ELF-1 (cell line): Measurements from ENCODE around the gene ASIP.
A peak's percentile ranks its signal among the peaks of the same experiment; 100 is the strongest.
"Not testable (repeated sequence)": the region's sequence is repeated elsewhere in the genome, so short reads cannot be mapped to it uniquely, and the experiment has no call there.

ENCODE experiments used
- DNase-seq: peaks from one replicate; pipeline ENCODE4 v3.0.0-alpha.2; 2016; ENCODE audit warnings: low read depth, low spot score

The ASIP gene

DNA sequence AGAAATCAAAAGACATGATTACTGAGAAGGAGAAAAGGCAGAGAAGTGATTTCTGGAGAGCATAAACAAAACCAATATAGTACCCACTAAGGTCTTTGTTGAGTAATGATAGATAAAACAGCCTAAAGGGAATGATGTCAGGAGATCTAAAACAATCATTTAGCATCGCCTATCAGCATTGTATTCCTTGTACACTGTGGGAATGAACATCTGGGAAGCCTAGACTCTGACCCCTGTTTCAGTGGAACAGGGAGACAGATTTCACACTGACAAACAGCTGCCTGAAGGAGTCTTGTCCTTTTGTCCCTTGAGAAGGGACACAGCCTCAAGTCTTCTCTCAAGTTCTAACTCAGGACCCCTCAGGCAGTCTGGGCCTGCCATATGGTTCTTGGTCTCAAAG lies 1.7 kb downstream of the ASIP start:
- DNase-seq, result no peak

DNA sequence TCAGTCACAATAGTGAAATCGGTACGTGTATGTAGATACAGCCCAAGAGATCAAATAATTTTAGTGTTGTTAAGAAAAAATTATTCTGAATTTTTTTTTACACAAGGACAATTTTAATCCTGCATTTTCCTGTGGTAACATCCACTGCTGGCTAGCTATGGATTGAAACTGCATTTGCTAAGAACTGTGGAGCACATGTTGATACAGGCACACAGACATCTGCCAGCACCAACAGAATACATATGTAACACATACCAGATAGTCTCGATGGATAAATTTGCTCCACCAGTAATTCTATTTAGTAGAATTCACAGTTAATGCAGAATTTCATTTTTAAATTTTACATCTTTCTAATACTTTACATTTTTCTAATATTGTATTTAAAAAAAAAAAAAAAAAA lies 2.2 kb downstream of the ASIP start:
- no peak for DNase-seq

DNA sequence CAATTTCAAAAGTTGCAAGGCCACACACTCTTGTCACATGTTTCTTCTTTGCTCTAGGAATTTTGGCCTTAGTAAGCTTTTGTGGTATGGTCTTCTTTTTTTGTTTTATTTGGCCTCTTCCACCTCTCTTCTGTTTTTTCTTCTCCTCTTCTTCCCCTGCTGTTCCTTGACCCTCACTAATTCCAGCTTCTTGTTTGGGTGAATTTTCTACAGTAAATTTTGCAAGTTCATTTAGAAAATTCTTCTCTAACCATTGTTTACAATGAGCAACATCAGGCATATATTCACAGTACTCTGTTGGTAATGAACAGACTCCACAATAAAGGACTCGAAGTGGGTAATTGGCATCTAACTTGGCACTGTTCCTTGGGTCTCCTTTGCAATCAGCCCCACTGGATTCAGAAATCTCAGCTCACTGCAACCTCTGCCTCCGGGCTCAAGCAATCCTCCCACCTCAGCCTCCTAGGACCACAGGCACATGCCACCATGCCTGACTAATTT lies 5.0 kb downstream of the ASIP start:
- no peak for DNase-seq

DNA sequence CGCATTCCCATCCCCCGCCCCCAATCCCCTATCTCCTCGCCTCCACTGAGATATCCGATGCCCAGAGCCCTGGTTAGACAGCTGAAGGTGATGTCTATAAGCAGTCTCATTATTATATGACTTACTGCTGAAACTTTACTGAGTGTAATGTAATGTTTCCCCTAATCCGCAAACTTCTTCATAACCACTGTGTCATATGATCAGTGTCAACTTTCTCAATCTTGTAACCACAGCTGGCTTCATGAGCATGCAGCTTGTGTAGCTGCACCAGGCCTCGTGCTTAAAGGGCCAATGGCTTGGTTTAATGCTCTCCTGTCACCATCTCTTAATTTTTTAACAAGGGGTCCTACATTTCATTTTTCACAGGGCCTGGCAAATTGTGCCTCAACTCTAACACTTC lies 8.1 kb downstream of the ASIP start:
- DNase-seq, result no peak

DNA sequence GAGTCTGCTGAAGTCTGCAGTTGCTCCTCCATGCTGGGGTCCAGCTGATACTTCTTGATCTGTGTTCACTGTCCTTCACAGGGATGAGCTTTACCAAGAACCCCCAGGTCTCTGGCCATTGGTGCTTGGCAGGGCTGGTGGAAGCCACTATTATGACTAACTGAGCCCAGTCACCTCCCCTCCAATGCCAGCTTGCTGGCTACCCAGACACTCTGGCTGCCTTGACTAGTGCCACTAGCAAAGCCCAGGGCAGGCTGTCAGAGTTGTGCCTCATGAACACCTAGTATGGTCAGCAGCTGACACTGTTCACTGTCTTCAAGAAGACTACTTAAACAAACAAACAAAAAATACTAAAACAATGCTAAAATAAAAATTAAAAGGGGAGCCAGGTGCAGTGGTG lies 8.8 kb downstream of the ASIP start:
- DNase-seq, result no peak

GRCh38 chr20:34251619-34252018 lies 10.4 kb downstream of the ASIP start:
- DNase-seq, result no peak

- DNase-seq, result peak; percentile 37
Measured at GRCh38 chr20:34252431-34253086, 11.3 kb downstream of the ASIP start.

- no peak for DNase-seq
Measured at GRCh38 chr20:34254979-34255378, 13.8 kb downstream of the ASIP start.

GRCh38 chr20:34256629-34257124 lies 15.5 kb downstream of the ASIP start:
- no peak for DNase-seq

DNA sequence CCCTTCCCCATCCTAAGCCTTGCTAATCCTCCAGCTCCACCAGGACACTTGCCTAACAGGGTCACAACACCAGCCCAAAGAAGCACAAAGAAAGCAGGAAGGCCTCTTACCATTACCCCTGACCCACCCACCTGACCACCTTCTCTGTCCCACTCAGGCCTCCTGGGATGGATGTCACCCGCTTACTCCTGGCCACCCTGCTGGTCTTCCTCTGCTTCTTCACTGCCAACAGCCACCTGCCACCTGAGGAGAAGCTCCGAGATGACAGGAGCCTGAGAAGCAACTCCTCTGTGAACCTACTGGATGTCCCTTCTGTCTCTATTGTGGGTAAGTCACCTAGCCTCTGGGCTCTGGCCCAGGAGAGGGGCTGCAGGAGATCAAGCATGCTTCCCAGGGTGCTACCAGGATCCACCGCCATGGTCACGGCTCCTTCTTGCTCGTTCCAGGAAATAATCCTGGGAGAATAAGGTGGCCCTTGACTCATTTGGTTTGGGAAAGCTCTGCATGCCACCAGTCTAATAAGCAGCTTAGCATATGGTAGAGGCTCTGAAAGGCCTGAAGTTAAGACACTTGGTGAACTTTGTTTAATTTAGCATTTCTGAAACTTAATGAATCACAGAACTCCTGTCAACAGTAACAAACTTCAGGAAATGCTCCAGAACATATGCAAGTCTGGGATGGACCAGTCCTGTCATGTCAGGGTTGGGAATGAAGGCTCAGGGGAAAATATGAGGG lies 19.2 kb downstream of the ASIP start:
- DNase-seq, result no peak

DNA sequence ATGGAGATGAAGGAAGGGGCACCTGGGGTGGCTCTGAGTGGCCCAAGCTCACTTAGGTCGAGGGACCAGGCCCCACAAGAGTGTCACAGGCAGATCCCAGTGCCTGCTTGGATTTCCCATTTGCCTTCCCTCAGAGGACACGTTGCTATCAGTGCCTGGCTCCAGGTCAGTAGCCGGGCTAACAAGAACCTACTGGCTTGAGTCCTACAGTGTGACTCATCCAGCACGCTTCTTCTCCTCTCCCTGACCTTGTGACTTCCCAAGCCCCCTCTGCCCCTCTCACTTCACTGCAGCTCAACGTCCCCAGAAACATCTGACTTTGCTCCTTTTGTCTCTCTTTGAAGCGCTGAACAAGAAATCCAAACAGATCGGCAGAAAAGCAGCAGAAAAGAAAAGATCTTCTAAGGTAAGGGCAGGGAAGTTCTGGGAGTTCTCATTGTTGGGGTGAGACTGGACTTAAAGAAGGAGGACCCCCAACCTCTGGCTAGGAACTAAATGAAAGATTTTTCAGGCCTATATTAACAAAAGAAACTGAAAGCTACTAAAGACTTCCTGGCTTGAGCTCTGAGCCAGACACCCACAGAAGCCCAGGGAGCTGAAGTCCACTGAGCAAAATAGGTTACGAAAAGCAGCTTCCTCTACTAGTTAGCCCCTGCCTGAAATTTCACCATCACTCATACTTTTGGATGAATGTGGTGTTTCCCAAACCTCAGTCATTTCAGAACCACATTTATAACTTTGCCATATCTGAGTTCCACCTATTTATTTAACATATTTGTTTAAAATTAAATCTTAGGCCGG lies 21.5 kb downstream of the ASIP start:
- DNase-seq, result peak; percentile 45

GRCh38 chr20:34263468-34263867 lies 22.2 kb downstream of the ASIP start:
- not testable (repeated sequence) for DNase-seq

- DNase-seq, result no peak
Measured at GRCh38 chr20:34264141-34264540, 22.9 kb downstream of the ASIP start.

DNA sequence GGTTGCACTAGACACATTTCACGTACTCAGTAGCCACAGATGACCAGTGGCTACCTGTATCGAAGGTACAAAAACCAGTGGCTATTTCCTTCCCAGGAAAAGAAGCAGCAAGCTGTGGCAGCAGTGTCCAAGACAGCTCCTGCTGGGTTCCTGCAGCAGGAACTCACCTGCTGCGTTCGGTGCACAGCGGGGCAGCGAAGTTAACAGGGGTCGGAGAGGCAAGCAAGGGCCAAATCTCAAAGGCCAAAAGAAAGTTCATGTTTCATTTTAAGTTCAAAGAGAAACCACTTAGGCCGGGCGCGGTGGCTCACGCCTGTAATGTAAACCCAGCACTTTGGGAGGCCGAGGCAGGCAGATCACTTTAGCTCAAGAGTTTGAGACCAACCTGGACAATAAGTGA lies 26.9 kb downstream of the ASIP start:
- no peak for DNase-seq

GRCh38 chr20:34268851-34269636 lies 27.8 kb downstream of the ASIP start:
- peak; percentile 67 for DNase-seq

GRCh38 chr20:34269996-34270627 lies 28.9 kb downstream of the ASIP start:
- no peak for DNase-seq

DNA sequence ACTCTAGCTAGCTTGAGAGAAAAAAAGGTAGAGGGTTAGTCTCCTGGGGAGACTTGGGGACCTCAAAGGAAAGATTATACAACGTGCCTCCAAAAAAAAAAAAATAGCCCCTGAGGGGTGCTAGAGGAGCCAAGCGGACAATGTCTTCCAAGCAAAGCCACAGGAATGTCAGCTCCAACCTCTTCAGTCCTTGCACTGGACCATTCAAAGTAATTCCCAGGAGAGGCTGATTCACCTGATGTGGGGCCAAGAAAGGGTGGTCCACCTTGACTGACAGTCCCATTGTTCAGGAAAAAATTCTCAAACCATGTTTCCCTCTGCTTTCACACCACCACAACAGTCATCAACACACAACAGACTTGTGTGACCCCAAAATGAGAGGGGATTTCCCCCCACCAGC lies 30.7 kb downstream of the ASIP start:
- DNase-seq, result no peak

GRCh38 chr20:34274694-34275093 lies 33.5 kb downstream of the ASIP start:
- DNase-seq, result no peak

DNA sequence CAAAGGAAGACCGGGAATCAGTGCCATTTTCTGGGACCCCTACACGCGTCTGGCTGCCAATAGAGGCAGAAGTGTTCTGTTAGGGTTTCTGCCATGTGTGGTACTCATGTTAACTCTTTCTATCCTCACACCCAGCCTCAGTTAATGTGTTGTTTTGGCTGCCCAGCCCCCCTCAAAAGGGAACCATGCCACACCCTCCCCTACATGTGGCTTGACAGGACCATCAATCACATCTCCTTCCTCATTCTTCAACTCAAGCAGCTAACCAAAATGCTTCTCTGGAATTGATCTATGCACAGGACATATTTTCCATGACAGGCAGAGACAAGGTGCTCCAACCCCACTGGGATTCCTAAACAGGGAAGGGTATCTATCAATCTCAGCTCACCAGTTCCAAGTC lies 40.0 kb downstream of the ASIP start:
- no peak for DNase-seq

DNA sequence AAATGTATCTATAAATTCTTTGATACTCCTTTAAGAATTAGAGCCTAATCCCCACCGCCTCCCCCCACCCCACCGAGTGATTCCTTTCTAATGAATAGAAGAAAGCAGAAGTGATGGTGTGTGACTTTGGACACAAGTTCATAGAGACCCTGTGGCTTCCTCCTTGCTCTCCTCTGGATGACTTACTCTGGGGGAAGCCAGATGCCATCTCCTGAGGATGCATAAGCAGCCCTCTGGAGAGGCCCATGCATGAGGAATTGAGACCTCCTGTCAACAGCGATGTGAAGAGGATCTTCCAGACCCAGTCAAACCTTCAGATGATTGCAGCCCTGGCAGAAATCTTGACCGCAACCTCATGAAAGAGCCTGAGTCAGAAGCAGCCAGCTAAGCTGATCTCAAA lies 40.8 kb downstream of the ASIP start:
- no peak for DNase-seq

DNA sequence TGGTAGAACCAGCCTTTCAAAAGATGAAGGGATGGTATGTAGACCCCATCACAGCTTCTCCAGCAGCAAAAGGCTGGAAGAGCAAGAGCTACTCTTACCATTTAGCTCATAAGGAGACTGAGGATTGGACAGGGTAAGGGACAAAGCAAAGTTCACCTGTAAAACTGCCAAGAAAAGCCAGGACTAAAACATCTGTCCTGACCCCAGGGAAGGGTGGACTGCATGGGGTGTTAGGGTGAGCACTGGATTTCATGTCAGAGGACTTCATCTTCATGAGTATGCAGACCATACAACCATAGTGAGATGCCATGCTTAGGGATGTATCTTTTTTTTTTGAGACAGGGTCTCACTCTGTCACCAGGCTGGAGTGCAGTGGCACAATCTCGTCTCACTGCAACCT lies 42.6 kb downstream of the ASIP start:
- DNase-seq, result no peak
